Loucy (cell line): ENCODE measurements around the gene PRPF40B.
"Not testable (repeated sequence)": the region's sequence is repeated elsewhere in the genome, so short reads cannot be mapped to it uniquely, and the experiment has no call there.

Experiments used
- H2AFZ ChIP-seq: fragments of 200-600 bp; sonication (generic); 2 replicates; pipeline ENCODE4 v1.6.0; 2016; ENCODE audit warnings: antibody characterized with exemption, mild to moderate bottlenecking, low read length, moderate library complexity
- H3F3A ChIP-seq: fragments of 200-600 bp; 2 replicates; pipeline ENCODE4 v1.6.0; 2016; ENCODE audit warnings: antibody characterized with exemption, low read depth, mild to moderate bottlenecking
- H3K27me3 ChIP-seq: fragments of 200-600 bp; sonication (generic); 2 replicates; pipeline ENCODE4 v1.6.1; 2014; ENCODE audit warnings: low read length, mild to moderate bottlenecking; ENCODE audit not compliant: insufficient read depth, poor library complexity, severe bottlenecking
- H3K36me3 ChIP-seq: fragments of 200-600 bp; sonication (generic); 2 replicates; pipeline ENCODE4 v1.6.1; 2016; ENCODE audit warnings: low read length; ENCODE audit not compliant: insufficient read depth
- H3K4me1 ChIP-seq: fragments of 200-600 bp; sonication (generic); 2 replicates; pipeline ENCODE4 v1.5.1; 2014; ENCODE audit warnings: low read length, mild to moderate bottlenecking; ENCODE audit not compliant: insufficient read depth, poor library complexity, severe bottlenecking
- H3K4me2 ChIP-seq: fragments of 200-600 bp; sonication (generic); 2 replicates; pipeline ENCODE4 v1.6.0; 2014; ENCODE audit warnings: antibody characterized with exemption, low read length, low read depth, mild to moderate bottlenecking; ENCODE audit not compliant: poor library complexity, severe bottlenecking
- H3K4me3 ChIP-seq: fragments of 200-600 bp; sonication (generic); 2 replicates; pipeline ENCODE4 v1.5.1; 2014; ENCODE audit warnings: low read length, mild to moderate bottlenecking, mixed read lengths; ENCODE audit not compliant: poor library complexity, severe bottlenecking
- H3K79me2 ChIP-seq: fragments of 200-600 bp; sonication (generic); 2 replicates; pipeline ENCODE4 v1.6.1; 2014; ENCODE audit warnings: low read length; ENCODE audit not compliant: insufficient read depth
- H3K9ac ChIP-seq: fragments of 200-600 bp; sonication (generic); 2 replicates; pipeline ENCODE4 v1.6.0; 2014; ENCODE audit warnings: mild to moderate bottlenecking, low read depth, low read length, moderate library complexity; ENCODE audit not compliant: poor library complexity, severe bottlenecking
- H3K9me2 ChIP-seq: fragments of 200-600 bp; sonication (generic); replicated peaks from 2 replicates; pipeline ENCODE4 v1.6.1; 2016; ENCODE audit warnings: low read depth, low read length, mixed read lengths
- H3K9me3 ChIP-seq: fragments of 200-600 bp; sonication (generic); 2 replicates; pipeline ENCODE4 v1.6.1; 2014; ENCODE audit warnings: mild to moderate bottlenecking, antibody characterized with exemption, low read length, low read depth; ENCODE audit not compliant: insufficient read depth
- H4K20me1 ChIP-seq: fragments of 200-600 bp; sonication (generic); 2 replicates; pipeline ENCODE4 v1.6.0; 2014; ENCODE audit warnings: antibody characterized with exemption, low read length, mild to moderate bottlenecking; ENCODE audit not compliant: insufficient read depth, poor library complexity, severe bottlenecking
- CTCF ChIP-seq: fragments of 200-600 bp; sonication (generic); conservative IDR thresholded peaks from 2 replicates; pipeline ENCODE4 v1.5.1; 2014; ENCODE audit warnings: mild to moderate bottlenecking, antibody characterized with exemption, low read length
- EZH2phosphoT487 ChIP-seq: fragments of 200-600 bp; IDR thresholded peaks from 2 replicates; pipeline ENCODE4 v1.6.1; 2018; ENCODE audit warnings: antibody characterized with exemption, mild to moderate bottlenecking, moderate library complexity, borderline replicate concordance

The PRPF40B gene

GRCh38 chr12:49609059-49609874 lies 14.1 kb upstream of the PRPF40B start:
- H3K27me3 ChIP-seq, result no peaks in the 10 kb centered on the region
- H3K9me2 ChIP-seq, result no peaks in the 10 kb centered on the region
- H3K4me3 ChIP-seq, result no peak overlapping the region
- H3K9me3 ChIP-seq, result no peaks in the 10 kb centered on the region
- H3K9ac ChIP-seq, result no peak overlapping the region
- no peaks in the 10 kb centered on the region for H3F3A ChIP-seq
- H3K79me2 ChIP-seq, result no peaks in the 10 kb centered on the region
- H3K36me3 ChIP-seq, result no peaks in the 10 kb centered on the region
- no peaks in the 10 kb centered on the region for H4K20me1 ChIP-seq
- H3K4me2 ChIP-seq, result no peak overlapping the region
- TF ChIP-seq EZH2phosphoT487 (no peak), CTCF (no peak)
- no peak overlapping the region for H2AFZ ChIP-seq
- peaks cover 10% of the 10 kb centered on the region for H3K4me1 ChIP-seq

DNA sequence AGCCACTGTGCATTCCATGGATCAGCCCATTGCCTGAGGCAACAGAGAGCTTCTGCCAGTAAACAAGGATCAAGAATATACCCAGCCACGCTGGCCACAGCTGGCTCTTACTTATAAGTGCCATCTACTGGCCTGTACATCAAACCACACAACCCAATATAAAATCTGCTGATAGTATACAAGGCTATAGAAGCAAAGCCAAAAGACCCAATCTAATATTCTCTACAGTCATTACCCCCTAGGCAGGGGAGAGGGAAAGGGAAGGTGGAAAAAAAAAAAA lies 13.5 kb upstream of the PRPF40B start:
- Histone ChIP-seq H3K9me2 (no peaks in the 10 kb centered on the region), H2AFZ (no peak overlapping the region), H3K9ac (no peak overlapping the region), H4K20me1 (no peaks in the 10 kb centered on the region), H3K36me3 (no peaks in the 10 kb centered on the region), H3F3A (no peaks in the 10 kb centered on the region), H3K4me1 (peaks cover 7% of the 10 kb centered on the region), H3K4me3 (no peak overlapping the region), H3K79me2 (no peaks in the 10 kb centered on the region), H3K9me3 (no peaks in the 10 kb centered on the region), H3K4me2 (no peak overlapping the region), H3K27me3 (no peaks in the 10 kb centered on the region)
- TF ChIP-seq EZH2phosphoT487 (no peak), CTCF (peak; percentile 54)

DNA sequence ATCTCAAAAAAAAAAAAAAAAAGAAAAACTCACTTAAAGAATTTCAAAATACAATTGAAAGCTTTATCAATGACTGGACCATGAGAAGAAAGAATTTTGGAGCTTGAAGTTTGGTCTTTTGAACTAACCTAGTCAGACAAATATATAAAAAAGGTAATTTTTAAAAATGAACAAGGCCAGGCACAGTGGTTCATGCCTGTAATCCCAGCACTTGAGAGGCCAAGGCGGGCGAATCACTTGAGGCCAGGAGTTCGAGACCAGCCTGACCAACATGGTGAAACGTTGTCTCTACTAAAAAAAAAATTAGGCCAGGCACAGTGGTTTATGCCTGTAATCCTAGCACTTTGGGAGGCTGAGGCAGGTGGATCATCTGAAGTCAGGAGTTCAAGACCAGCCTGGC lies 12.6 kb upstream of the PRPF40B start:
- not testable (repeated sequence) for H3F3A ChIP-seq, H3K4me1 ChIP-seq, H3K4me2 ChIP-seq, H3K9me2 ChIP-seq, H3K79me2 ChIP-seq, H3K36me3 ChIP-seq, H3K9ac ChIP-seq, H3K4me3 ChIP-seq, H2AFZ ChIP-seq, H4K20me1 ChIP-seq, H3K9me3 ChIP-seq, H3K27me3 ChIP-seq

- Histone ChIP-seq H3K27me3 (no peaks in the 10 kb centered on the region), H3K4me3 (no peak overlapping the region), H3K36me3 (no peaks in the 10 kb centered on the region), H3K9me3 (no peaks in the 10 kb centered on the region), H4K20me1 (no peaks in the 10 kb centered on the region), H3K9me2 (no peaks in the 10 kb centered on the region), H2AFZ (no peak overlapping the region), H3K9ac (no peak overlapping the region), H3K79me2 (no peaks in the 10 kb centered on the region), H3F3A (no peaks in the 10 kb centered on the region), H3K4me2 (no peak overlapping the region), H3K4me1 (no peaks in the 10 kb centered on the region)
- TF ChIP-seq CTCF, result no peak
- TF ChIP-seq EZH2phosphoT487, result no peak
Measured at GRCh38 chr12:49612210-49612609, 11.2 kb upstream of the PRPF40B start.
